ENCODE measurements around the gene FAM185A. TPM values are rescaled to one million over a fixed set of nuclear protein-coding genes. Genes with fewer than 3 reads are reported as not detected.
"Not testable (repeated sequence)": the region's sequence is repeated elsewhere in the genome, so short reads cannot be mapped to it uniquely, and the experiment has no call there.

FAM185A gene
- total and polyA plus RNA-seq, 2 of the 13 experiments (the other 11 are each of a cell fraction or from before 2014, with no cell fraction given): 5.0 to 11.6 TPM

- H3K9me3 ChIP-seq (ENCODE audit: low read length); H3K4me2 ChIP-seq (ENCODE audit: low read depth, low read length); H3K27me3 ChIP-seq (ENCODE audit: control insufficient read depth in 1 of 2, insufficient read depth in 2 of 2, low read length in 2 of 2); intact Hi-C loops (cut with micrococcal nuclease; ENCODE audit: unreplicated experiment); CTCF ChIA-PET (ENCODE audit: low intra/inter-chr PET ratio, low total read pairs); FAIRE-seq; H3K79me2 ChIP-seq (ENCODE audit: insufficient read depth, low read length); POLR2A ChIA-PET; H3K4me1 ChIP-seq (ENCODE audit: insufficient read depth, low read length); H3K9ac ChIP-seq (ENCODE audit: insufficient read depth, low read depth, low read length); H3K36me3 ChIP-seq (replicated peaks in 1 of 2; ENCODE audit: control insufficient read depth in 1 of 2, insufficient read depth in 2 of 2, low read length in 2 of 2); H4K20me1 ChIP-seq (ENCODE audit: insufficient read depth, low read length); H3K27ac ChIP-seq (ENCODE audit: extremely low read length, insufficient read depth, low read length); DNase-seq (ENCODE audit: low spot score); H3K4me3 ChIP-seq (replicated peaks in 1 of 3; ENCODE audit: insufficient read depth in 1 of 3, low read depth in 2 of 3, low read length in 3 of 3); H2AFZ ChIP-seq (ENCODE audit: low read length); BruUV-seq (replicated peaks); in situ Hi-C loops (cut with HindIII; ENCODE audit: extremely low pct_ligation_motif_present, low pct_unique_long_range_greater_than_20kb): not testable (repeated sequence)
- peak; percentile 88 for ATAC-seq
- no CpG with 5 or more reads among the region's 3 CpGs for WGBS (ENCODE audit: low lambda C conversion rate)
These were observed 33.1 kb upstream of the FAM185A start for GRCh38 chr7:102715718-102716117.

DNA sequence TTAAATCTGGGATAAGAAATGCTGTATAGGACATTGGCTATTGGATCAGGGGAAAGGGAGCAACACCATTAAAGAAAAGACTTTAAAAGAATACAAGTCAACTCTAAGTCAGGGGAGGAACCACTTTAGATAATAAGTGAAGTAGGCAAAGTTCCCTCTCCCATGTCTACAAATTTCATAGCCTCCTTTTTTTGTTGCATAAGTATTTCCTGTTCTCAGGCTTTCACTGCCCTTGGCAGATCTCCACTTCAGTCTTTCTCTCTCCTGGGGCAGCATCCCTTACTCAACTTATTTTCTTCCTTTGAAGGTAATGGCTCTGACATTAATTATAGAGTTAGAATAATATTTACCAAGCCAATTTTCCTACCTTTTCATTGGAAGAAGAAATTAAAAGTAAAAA is 30.3 kb upstream of the FAM185A start:
- FAIRE-seq; H3K79me2 ChIP-seq (ENCODE audit: insufficient read depth, low read length); H3K27me3 ChIP-seq (ENCODE audit: control insufficient read depth in 1 of 2, insufficient read depth in 2 of 2, low read length in 2 of 2); POLR2A ChIA-PET; CTCF ChIA-PET (ENCODE audit: low intra/inter-chr PET ratio, low total read pairs); H3K27ac ChIP-seq (ENCODE audit: extremely low read length, insufficient read depth, low read length); H3K9ac ChIP-seq (ENCODE audit: insufficient read depth, low read depth, low read length); DNase-seq (ENCODE audit: low spot score); H3K9me3 ChIP-seq (ENCODE audit: low read length); H3K4me3 ChIP-seq (replicated peaks in 1 of 3; ENCODE audit: insufficient read depth in 1 of 3, low read depth in 2 of 3, low read length in 3 of 3); in situ Hi-C loops (cut with HindIII; ENCODE audit: extremely low pct_ligation_motif_present, low pct_unique_long_range_greater_than_20kb); H2AFZ ChIP-seq (ENCODE audit: low read length); ATAC-seq; H3K36me3 ChIP-seq (replicated peaks in 1 of 2; ENCODE audit: control insufficient read depth in 1 of 2, insufficient read depth in 2 of 2, low read length in 2 of 2); intact Hi-C loops (cut with micrococcal nuclease; ENCODE audit: unreplicated experiment); H3K4me2 ChIP-seq (ENCODE audit: low read depth, low read length); BruUV-seq (replicated peaks); H3K4me1 ChIP-seq (ENCODE audit: insufficient read depth, low read length); H4K20me1 ChIP-seq (ENCODE audit: insufficient read depth, low read length): not testable (repeated sequence)

DNA sequence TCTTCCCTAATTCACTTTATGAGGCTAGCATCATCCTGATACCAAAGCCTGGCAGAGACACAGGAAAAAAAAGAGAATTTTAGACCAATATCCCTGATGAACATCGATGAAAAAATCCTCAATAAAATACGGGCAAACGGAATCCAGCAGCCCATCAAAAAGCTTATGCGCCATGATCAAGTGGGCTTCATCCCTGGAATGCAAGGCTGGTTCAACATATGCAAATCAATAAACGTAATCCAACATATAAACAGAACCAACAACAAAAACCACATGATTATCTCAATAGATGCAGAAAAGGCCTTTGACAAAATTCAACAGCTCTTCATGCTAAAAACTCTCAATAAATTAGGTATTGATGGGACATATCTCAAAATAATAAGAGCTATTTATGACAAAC is 22.6 kb upstream of the FAM185A start:
- H3K4me2 ChIP-seq (ENCODE audit: low read depth, low read length); ATAC-seq; H3K79me2 ChIP-seq (ENCODE audit: insufficient read depth, low read length); POLR2A ChIA-PET; H3K27me3 ChIP-seq (ENCODE audit: control insufficient read depth in 1 of 2, insufficient read depth in 2 of 2, low read length in 2 of 2); BruUV-seq (replicated peaks); H3K4me3 ChIP-seq (replicated peaks in 1 of 3; ENCODE audit: insufficient read depth in 1 of 3, low read depth in 2 of 3, low read length in 3 of 3); intact Hi-C loops (cut with micrococcal nuclease; ENCODE audit: unreplicated experiment); H3K27ac ChIP-seq (ENCODE audit: extremely low read length, insufficient read depth, low read length); CTCF ChIA-PET (ENCODE audit: low intra/inter-chr PET ratio, low total read pairs); DNase-seq (ENCODE audit: low spot score); in situ Hi-C loops (cut with HindIII; ENCODE audit: extremely low pct_ligation_motif_present, low pct_unique_long_range_greater_than_20kb); FAIRE-seq; H3K9ac ChIP-seq (ENCODE audit: insufficient read depth, low read depth, low read length); H2AFZ ChIP-seq (ENCODE audit: low read length); H3K36me3 ChIP-seq (replicated peaks in 1 of 2; ENCODE audit: control insufficient read depth in 1 of 2, insufficient read depth in 2 of 2, low read length in 2 of 2); H4K20me1 ChIP-seq (ENCODE audit: insufficient read depth, low read length); H3K9me3 ChIP-seq (ENCODE audit: low read length); H3K4me1 ChIP-seq (ENCODE audit: insufficient read depth, low read length): not testable (repeated sequence)
- WGBS (ENCODE audit: low lambda C conversion rate): 12% methylated on average over 5 of the region's 5 CpGs

GRCh38 chr7:102729670-102730069 is 19.1 kb upstream of the FAM185A start:
- H4K20me1 ChIP-seq (ENCODE audit: insufficient read depth, low read length); H3K27me3 ChIP-seq (ENCODE audit: control insufficient read depth in 1 of 2, insufficient read depth in 2 of 2, low read length in 2 of 2); H3K79me2 ChIP-seq (ENCODE audit: insufficient read depth, low read length); CTCF ChIA-PET (ENCODE audit: low intra/inter-chr PET ratio, low total read pairs); H3K4me2 ChIP-seq (ENCODE audit: low read depth, low read length); POLR2A ChIA-PET; H3K9me3 ChIP-seq (ENCODE audit: low read length); H3K9ac ChIP-seq (ENCODE audit: insufficient read depth, low read depth, low read length); H3K4me3 ChIP-seq (replicated peaks in 1 of 3; ENCODE audit: insufficient read depth in 1 of 3, low read depth in 2 of 3, low read length in 3 of 3); in situ Hi-C loops (cut with HindIII; ENCODE audit: extremely low pct_ligation_motif_present, low pct_unique_long_range_greater_than_20kb); DNase-seq (ENCODE audit: low spot score); H3K36me3 ChIP-seq (replicated peaks in 1 of 2; ENCODE audit: control insufficient read depth in 1 of 2, insufficient read depth in 2 of 2, low read length in 2 of 2); intact Hi-C loops (cut with micrococcal nuclease; ENCODE audit: unreplicated experiment); H3K4me1 ChIP-seq (ENCODE audit: insufficient read depth, low read length); BruUV-seq (replicated peaks); ATAC-seq; H2AFZ ChIP-seq (ENCODE audit: low read length); FAIRE-seq; H3K27ac ChIP-seq (ENCODE audit: extremely low read length, insufficient read depth, low read length): not testable (repeated sequence)
- 0% methylated on average over 2 of the region's 2 CpGs for WGBS (ENCODE audit: low lambda C conversion rate)

GRCh38 chr7:102730431-102730830 is 18.4 kb upstream of the FAM185A start:
- intact Hi-C loops (cut with micrococcal nuclease; ENCODE audit: unreplicated experiment); H3K4me2 ChIP-seq (ENCODE audit: low read depth, low read length); H2AFZ ChIP-seq (ENCODE audit: low read length); DNase-seq (ENCODE audit: low spot score); H4K20me1 ChIP-seq (ENCODE audit: insufficient read depth, low read length); H3K27ac ChIP-seq (ENCODE audit: extremely low read length, insufficient read depth, low read length); H3K9ac ChIP-seq (ENCODE audit: insufficient read depth, low read depth, low read length); BruUV-seq (replicated peaks); ATAC-seq; H3K36me3 ChIP-seq (replicated peaks in 1 of 2; ENCODE audit: control insufficient read depth in 1 of 2, insufficient read depth in 2 of 2, low read length in 2 of 2); FAIRE-seq; H3K27me3 ChIP-seq (ENCODE audit: control insufficient read depth in 1 of 2, insufficient read depth in 2 of 2, low read length in 2 of 2); CTCF ChIA-PET (ENCODE audit: low intra/inter-chr PET ratio, low total read pairs); in situ Hi-C loops (cut with HindIII; ENCODE audit: extremely low pct_ligation_motif_present, low pct_unique_long_range_greater_than_20kb); H3K4me3 ChIP-seq (replicated peaks in 1 of 3; ENCODE audit: insufficient read depth in 1 of 3, low read depth in 2 of 3, low read length in 3 of 3); H3K4me1 ChIP-seq (ENCODE audit: insufficient read depth, low read length); H3K9me3 ChIP-seq (ENCODE audit: low read length); POLR2A ChIA-PET; H3K79me2 ChIP-seq (ENCODE audit: insufficient read depth, low read length): not testable (repeated sequence)
- WGBS (ENCODE audit: low lambda C conversion rate): 3% methylated on average over 3 of the region's 3 CpGs

All from HepG2 (cell line).